ENCODE measurements around the gene CLIP1.

The CLIP1 gene

DNA sequence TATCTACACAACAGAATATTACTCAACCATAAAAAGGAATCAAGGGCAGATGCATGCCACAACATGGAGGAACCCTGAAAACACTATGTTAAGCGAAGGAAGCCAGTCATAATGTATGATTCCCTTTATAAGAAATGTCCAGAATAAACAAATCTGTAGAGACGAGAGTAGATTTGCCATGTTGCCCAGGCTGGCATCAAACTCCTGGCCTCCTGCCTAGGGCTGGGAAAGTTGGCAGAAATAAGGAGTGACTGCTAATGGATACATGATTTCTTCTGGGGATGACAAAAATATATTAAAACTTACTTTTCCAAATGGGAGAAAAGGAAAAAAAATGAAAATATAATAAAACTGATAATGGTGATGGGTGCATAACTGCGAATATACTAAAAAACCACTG, 10.9 kb downstream of the CLIP1 start:
- TF ChIP-seq, protein P1, sequence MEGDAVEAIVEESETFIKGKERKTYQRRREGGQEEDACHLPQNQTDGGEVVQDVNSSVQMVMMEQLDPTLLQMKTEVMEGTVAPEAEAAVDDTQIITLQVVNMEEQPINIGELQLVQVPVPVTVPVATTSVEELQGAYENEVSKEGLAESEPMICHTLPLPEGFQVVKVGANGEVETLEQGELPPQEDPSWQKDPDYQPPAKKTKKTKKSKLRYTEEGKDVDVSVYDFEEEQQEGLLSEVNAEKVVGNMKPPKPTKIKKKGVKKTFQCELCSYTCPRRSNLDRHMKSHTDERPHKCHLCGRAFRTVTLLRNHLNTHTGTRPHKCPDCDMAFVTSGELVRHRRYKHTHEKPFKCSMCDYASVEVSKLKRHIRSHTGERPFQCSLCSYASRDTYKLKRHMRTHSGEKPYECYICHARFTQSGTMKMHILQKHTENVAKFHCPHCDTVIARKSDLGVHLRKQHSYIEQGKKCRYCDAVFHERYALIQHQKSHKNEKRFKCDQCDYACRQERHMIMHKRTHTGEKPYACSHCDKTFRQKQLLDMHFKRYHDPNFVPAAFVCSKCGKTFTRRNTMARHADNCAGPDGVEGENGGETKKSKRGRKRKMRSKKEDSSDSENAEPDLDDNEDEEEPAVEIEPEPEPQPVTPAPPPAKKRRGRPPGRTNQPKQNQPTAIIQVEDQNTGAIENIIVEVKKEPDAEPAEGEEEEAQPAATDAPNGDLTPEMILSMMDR (IDR thresholded peaks at IDR 0.05; ENCODE audit: low read depth, low read length), result no peak
- no peak overlapping the region for H3K27ac ChIP-seq

DNA sequence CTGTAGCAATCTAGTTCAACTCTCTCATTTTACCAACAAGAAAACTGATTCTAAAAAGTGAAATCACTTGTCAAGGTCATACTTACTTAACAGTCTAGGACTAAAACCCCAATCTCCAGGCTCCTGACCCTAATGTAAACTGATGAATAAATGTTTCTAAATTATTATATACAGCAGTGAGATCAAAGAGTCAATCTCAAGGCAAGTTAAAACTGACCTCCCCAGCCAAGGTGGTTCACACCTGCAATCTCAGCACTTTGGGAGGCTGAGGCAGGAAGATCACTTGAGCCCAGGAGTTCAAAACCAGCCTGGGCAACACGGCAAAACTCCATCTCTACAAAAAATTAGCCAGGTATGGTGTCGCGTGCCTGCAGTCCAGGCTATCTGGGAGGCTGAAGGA, 15.3 kb downstream of the CLIP1 start:
- Histone ChIP-seq H3K27ac (no peak overlapping the region), H3K4me3 (ENCODE audit: low read depth, low read length) (no peak overlapping the region), H3K9me3 (ENCODE audit: severe bottlenecking) (no peaks in the 10 kb centered on the region), H3K27me3 (ENCODE audit: insufficient read depth, low read depth, severe bottlenecking) (no peaks in the 10 kb centered on the region), H3K36me3 (no peaks in the 10 kb centered on the region)
- DNase-seq, result no peak
- TF ChIP-seq, protein P1 (IDR thresholded peaks at IDR 0.05; ENCODE audit: low read depth, low read length), result no peak

More for the DNA sequence above, 10.9 kb downstream of the CLIP1 start:
- no peaks in the 10 kb centered on the region for H3K9me3 ChIP-seq (ENCODE audit: severe bottlenecking)
- no peak for DNase-seq
- no peaks in the 10 kb centered on the region for H3K27me3 ChIP-seq (ENCODE audit: insufficient read depth, low read depth, severe bottlenecking)
- no peaks in the 10 kb centered on the region for H3K36me3 ChIP-seq
- no peak overlapping the region for H3K4me3 ChIP-seq (ENCODE audit: low read depth, low read length)

GRCh38 chr12:122406701-122407164, 15.7 kb downstream of the CLIP1 start:
- TF ChIP-seq, protein P1 (IDR thresholded peaks at IDR 0.05; ENCODE audit: low read depth, low read length), result no peak
- no peak overlapping the region for H3K4me3 ChIP-seq (ENCODE audit: low read depth, low read length)
- no peaks in the 10 kb centered on the region for H3K36me3 ChIP-seq
- no peak for DNase-seq
- H3K27ac ChIP-seq, result no peak overlapping the region
- H3K27me3 ChIP-seq (ENCODE audit: insufficient read depth, low read depth, severe bottlenecking), result no peaks in the 10 kb centered on the region
- no peaks in the 10 kb centered on the region for H3K9me3 ChIP-seq (ENCODE audit: severe bottlenecking)

DNA sequence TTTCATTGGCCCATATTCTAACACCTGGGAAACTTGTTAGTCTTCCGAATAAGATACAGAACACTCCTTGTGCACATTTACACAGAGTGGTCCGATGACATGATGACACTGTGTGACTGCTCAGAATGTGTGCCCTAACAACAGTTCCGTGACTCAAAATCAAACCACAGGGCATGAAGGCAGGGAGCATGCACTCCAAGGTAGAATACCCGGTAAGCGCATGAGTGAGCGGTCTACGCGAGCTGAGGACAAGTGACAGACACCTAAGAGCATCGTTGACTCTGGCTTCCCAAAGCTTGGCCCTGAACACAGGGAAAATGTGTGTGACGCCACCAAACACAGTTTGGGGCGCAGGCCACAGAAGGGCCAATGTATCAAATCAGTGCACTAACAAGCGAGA, 18.6 kb downstream of the CLIP1 start:
- H3K9me3 ChIP-seq (ENCODE audit: severe bottlenecking), result no peaks in the 10 kb centered on the region
- TF ChIP-seq, protein P1 (IDR thresholded peaks at IDR 0.05; ENCODE audit: low read depth, low read length), result no peak
- H3K27me3 ChIP-seq (ENCODE audit: insufficient read depth, low read depth, severe bottlenecking), result no peaks in the 10 kb centered on the region
- H3K27ac ChIP-seq, result no peak overlapping the region
- H3K36me3 ChIP-seq, result no peaks in the 10 kb centered on the region
- H3K4me3 ChIP-seq (ENCODE audit: low read depth, low read length), result no peak overlapping the region
- DNase-seq, result no peak

DNA sequence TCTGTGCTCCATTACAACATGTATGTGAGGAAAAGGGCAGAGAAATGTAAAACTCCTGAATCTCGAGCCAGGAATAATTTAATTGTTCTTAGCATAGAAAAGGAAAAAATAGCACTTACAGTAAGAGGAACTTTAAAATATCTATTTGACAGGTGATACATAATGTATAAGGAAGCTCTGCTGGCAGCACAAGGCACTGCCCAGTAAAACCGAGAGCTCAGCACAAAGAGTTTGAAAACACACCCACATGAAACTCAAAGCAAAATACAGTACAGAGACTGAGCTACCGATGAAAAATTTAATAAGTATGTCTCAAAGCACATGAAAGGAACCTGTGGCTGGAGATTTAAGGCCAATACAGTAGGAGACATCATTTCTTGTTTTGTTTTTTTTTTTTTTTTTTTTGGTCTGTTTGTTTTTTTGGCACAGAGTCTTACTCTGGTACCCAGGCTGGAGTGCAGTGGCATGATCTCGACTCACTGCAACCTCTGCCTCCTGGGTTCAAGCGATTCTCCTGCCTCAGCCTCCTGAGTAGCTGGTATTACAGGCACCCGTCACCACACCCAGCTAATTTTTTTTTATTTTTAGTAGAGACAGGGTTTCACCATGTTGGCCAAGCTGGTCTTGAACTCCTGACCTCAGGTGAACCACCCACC, 19.2 kb downstream of the CLIP1 start:
- Histone ChIP-seq H3K27me3 (ENCODE audit: insufficient read depth, low read depth, severe bottlenecking) (no peaks in the 10 kb centered on the region), H3K27ac (no peak overlapping the region), H3K9me3 (ENCODE audit: severe bottlenecking) (no peaks in the 10 kb centered on the region), H3K36me3 (no peaks in the 10 kb centered on the region), H3K4me3 (ENCODE audit: low read depth, low read length) (no peak overlapping the region)
- DNase-seq, result no peak
- TF ChIP-seq, protein P1 (IDR thresholded peaks at IDR 0.05; ENCODE audit: low read depth, low read length), result no peak

GRCh38 chr12:122402264-122402663, 20.2 kb downstream of the CLIP1 start:
- Histone ChIP-seq H3K27me3 (ENCODE audit: insufficient read depth, low read depth, severe bottlenecking) (no peaks in the 10 kb centered on the region), H3K9me3 (ENCODE audit: severe bottlenecking) (no peaks in the 10 kb centered on the region), H3K27ac (no peak overlapping the region), H3K4me3 (ENCODE audit: low read depth, low read length) (no peak overlapping the region), H3K36me3 (no peaks in the 10 kb centered on the region)
- DNase-seq, result peak; percentile 13
- TF ChIP-seq, protein P1 (IDR thresholded peaks at IDR 0.05; ENCODE audit: low read depth, low read length), result no peak

All from WERI-Rb-1 (cell line).